ENCODE data around the gene BCAS3.

Gene BCAS3

DNA sequence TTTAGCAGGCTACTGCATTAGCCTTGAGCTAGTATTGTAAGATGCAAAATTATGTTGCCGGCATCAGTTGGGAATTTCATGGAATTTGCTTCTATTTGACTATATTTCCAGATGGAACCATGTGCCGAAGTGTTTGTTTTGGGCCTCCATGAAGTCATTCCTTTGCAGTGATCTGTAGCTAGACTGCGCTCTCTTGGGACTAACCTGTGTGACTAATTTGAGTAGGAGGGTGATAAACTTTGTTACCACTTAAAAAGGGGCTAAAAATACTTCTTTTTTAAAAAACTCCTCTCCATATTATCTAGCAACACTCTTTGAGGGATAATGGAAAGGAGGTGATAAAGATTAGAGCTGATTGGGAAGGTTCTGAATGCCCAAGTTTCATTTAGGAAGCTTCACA, 555.2 kb downstream of the BCAS3 start:
- Histone ChIP-seq H3K4me1 (ENCODE audit: insufficient read depth, low read length, severe bottlenecking) (no peaks in the 10 kb centered on the region), H3K27ac (ENCODE audit: low read depth, low read length, poor library complexity, severe bottlenecking) (no peak overlapping the region), H3K4me2 (ENCODE audit: low read length) (no peak overlapping the region), H3K27me3 (ENCODE audit: insufficient read depth, low read length) (no peaks in the 10 kb centered on the region), H3F3A (ENCODE audit: insufficient read depth, low read length) (no peaks in the 10 kb centered on the region), H3K9me3 (ENCODE audit: low read length) (peaks cover 6% of the 10 kb centered on the region; the same call in 1 of the 2 replicates), H3K4me3 (ENCODE audit: low read depth, low read length, poor library complexity, severe bottlenecking) (no peak overlapping the region), H3K36me3 (ENCODE audit: insufficient read depth, low read length) (no peaks in the 10 kb centered on the region), H3K79me2 (ENCODE audit: insufficient read depth, low read length) (no peaks in the 10 kb centered on the region), H2AFZ (ENCODE audit: low read length) (no peak overlapping the region), H3K9ac (ENCODE audit: low read length) (no peak overlapping the region), H3K9me2 (ENCODE audit: low read depth, low read length) (no peaks in the 10 kb centered on the region), H4K20me1 (ENCODE audit: insufficient read depth, low read length) (no peaks in the 10 kb centered on the region)
- TF ChIP-seq, protein P1, sequence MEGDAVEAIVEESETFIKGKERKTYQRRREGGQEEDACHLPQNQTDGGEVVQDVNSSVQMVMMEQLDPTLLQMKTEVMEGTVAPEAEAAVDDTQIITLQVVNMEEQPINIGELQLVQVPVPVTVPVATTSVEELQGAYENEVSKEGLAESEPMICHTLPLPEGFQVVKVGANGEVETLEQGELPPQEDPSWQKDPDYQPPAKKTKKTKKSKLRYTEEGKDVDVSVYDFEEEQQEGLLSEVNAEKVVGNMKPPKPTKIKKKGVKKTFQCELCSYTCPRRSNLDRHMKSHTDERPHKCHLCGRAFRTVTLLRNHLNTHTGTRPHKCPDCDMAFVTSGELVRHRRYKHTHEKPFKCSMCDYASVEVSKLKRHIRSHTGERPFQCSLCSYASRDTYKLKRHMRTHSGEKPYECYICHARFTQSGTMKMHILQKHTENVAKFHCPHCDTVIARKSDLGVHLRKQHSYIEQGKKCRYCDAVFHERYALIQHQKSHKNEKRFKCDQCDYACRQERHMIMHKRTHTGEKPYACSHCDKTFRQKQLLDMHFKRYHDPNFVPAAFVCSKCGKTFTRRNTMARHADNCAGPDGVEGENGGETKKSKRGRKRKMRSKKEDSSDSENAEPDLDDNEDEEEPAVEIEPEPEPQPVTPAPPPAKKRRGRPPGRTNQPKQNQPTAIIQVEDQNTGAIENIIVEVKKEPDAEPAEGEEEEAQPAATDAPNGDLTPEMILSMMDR (IDR thresholded peaks at IDR 0.05; ENCODE audit: low read length) = no peak
- TF ChIP-seq EZH2 (IDR thresholded peaks at IDR 0.05; ENCODE audit: borderline replicate concordance, low read length) = no peak

GRCh38 chr17:61233991-61234750, 556.5 kb downstream of the BCAS3 start:
- H3K9me2 ChIP-seq (ENCODE audit: low read depth, low read length) = no peaks in the 10 kb centered on the region
- no peaks in the 10 kb centered on the region for H3K79me2 ChIP-seq (ENCODE audit: insufficient read depth, low read length)
- H3K4me2 ChIP-seq (ENCODE audit: low read length) = no peak overlapping the region
- H3K4me1 ChIP-seq (ENCODE audit: insufficient read depth, low read length, severe bottlenecking) = peaks cover 1% of the 10 kb centered on the region
- H3K27me3 ChIP-seq (ENCODE audit: insufficient read depth, low read length) = no peaks in the 10 kb centered on the region
- TF ChIP-seq EZH2 (IDR thresholded peaks at IDR 0.05; ENCODE audit: borderline replicate concordance, low read length) = no peak
- H3K9me3 ChIP-seq (ENCODE audit: low read length) = peaks cover 6% of the 10 kb centered on the region; the same call in 1 of the 2 replicates
- no peaks in the 10 kb centered on the region for H3F3A ChIP-seq (ENCODE audit: insufficient read depth, low read length)
- H3K4me3 ChIP-seq (ENCODE audit: low read depth, low read length, poor library complexity, severe bottlenecking) = no peak overlapping the region
- no peak overlapping the region for H2AFZ ChIP-seq (ENCODE audit: low read length)
- no peak overlapping the region for H3K9ac ChIP-seq (ENCODE audit: low read length)
- no peaks in the 10 kb centered on the region for H3K36me3 ChIP-seq (ENCODE audit: insufficient read depth, low read length)
- no peaks in the 10 kb centered on the region for H4K20me1 ChIP-seq (ENCODE audit: insufficient read depth, low read length)
- no peak overlapping the region for H3K27ac ChIP-seq (ENCODE audit: low read depth, low read length, poor library complexity, severe bottlenecking)

DNA sequence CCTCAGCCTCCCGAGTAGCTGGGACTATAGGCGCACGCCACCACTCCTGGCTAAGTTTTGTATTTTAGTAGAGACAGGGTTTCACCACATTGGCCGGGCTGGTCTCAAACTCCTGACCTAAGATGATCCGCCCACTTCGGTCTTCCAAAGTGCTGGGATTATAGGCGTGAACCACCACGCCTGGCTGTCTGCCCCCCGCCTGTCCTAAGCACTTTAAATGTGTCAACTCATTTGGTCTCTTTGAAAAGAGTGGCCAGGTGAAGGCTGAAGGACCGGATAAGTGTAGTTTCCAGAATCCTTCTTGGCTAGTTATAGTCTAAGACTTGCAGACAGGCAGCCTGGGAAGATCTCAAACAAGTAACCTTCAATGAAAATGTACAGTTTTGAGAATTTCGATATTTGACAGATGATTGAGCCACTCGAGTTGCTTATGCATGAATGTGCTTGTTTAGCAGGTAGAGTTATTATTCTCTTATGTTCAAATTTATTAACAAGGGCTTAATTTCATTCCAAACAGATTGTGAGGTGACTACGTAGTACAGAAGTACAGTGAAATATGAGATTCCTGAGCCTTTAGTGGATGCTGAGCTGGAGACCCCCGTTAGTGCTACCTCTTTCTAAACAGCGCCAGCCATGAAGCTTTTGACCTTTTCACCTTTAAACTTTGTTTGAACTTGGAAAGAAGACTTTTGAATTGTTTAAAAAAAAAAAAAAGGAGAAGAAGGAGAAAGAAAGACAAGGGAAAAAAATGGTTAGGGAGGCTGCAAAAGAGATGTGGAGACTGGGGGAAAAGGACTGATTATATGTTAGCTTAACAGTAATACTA, 557.6 kb downstream of the BCAS3 start:
- Histone ChIP-seq H3K9me2 (ENCODE audit: low read depth, low read length) (no peaks in the 10 kb centered on the region), H2AFZ (ENCODE audit: low read length) (no peak overlapping the region), H3K9ac (ENCODE audit: low read length) (no peak overlapping the region), H4K20me1 (ENCODE audit: insufficient read depth, low read length) (no peaks in the 10 kb centered on the region), H3F3A (ENCODE audit: insufficient read depth, low read length) (no peaks in the 10 kb centered on the region), H3K4me1 (ENCODE audit: insufficient read depth, low read length, severe bottlenecking) (peaks cover 7% of the 10 kb centered on the region), H3K36me3 (ENCODE audit: insufficient read depth, low read length) (no peaks in the 10 kb centered on the region), H3K9me3 (ENCODE audit: low read length) (peaks cover 6% of the 10 kb centered on the region; the same call in 1 of the 2 replicates), H3K4me3 (ENCODE audit: low read depth, low read length, poor library complexity, severe bottlenecking) (no peak overlapping the region), H3K27me3 (ENCODE audit: insufficient read depth, low read length) (no peaks in the 10 kb centered on the region), H3K27ac (ENCODE audit: low read depth, low read length, poor library complexity, severe bottlenecking) (no peak overlapping the region), H3K4me2 (ENCODE audit: low read length) (no peak overlapping the region), H3K79me2 (ENCODE audit: insufficient read depth, low read length) (no peaks in the 10 kb centered on the region)
- TF ChIP-seq, protein P1 (IDR thresholded peaks at IDR 0.05; ENCODE audit: low read length) = no peak
- no peak for TF ChIP-seq EZH2 (IDR thresholded peaks at IDR 0.05; ENCODE audit: borderline replicate concordance, low read length)

All from OCI-LY1 (cell line).